ENCODE measurements around the gene ADORA2B. TPM values are rescaled to one million over a fixed set of nuclear protein-coding genes. Genes with fewer than 3 reads are reported as not detected.

The ADORA2B gene
- total and polyA plus RNA-seq, 2 experiments from 2014 or later: 10.3 to 13.7 TPM

- no peak overlapping the region for H2AFZ ChIP-seq
- peaks cover 7% of the 10 kb centered on the region; the same call in 1 of the 2 replicates for H3K4me1 ChIP-seq (ENCODE audit: insufficient read depth)
- no peak for TF ChIP-seq EZH2phosphoT487 (IDR thresholded peaks at IDR 0.05; ENCODE audit: insufficient read depth, low read depth)
- TF ChIP-seq EZH2 (IDR thresholded peaks at IDR 0.05; ENCODE audit: insufficient read depth, poor library complexity, severe bottlenecking): no peak
- H3K4me3 ChIP-seq: no peak overlapping the region
- no peaks in the 10 kb centered on the region for H3K9me2 ChIP-seq (ENCODE audit: insufficient read depth)
- in situ Hi-C loops (cut with MboI): no loop called here
- no peak overlapping the region for H3K27ac ChIP-seq
- H3K36me3 ChIP-seq (ENCODE audit: low read depth): no peaks in the 10 kb centered on the region
- H3K9ac ChIP-seq: no peak overlapping the region
- no peak for DNase-seq
- H3K4me2 ChIP-seq (ENCODE audit: unreplicated experiment): no peak overlapping the region
- H3K27me3 ChIP-seq (replicated peaks; ENCODE audit: insufficient read depth): no peaks in the 10 kb centered on the region
- no peaks in the 10 kb centered on the region for H4K20me1 ChIP-seq (ENCODE audit: insufficient read depth)
- no peaks in the 10 kb centered on the region for H3F3A ChIP-seq (ENCODE audit: insufficient read depth)
- H3K79me2 ChIP-seq (ENCODE audit: insufficient read depth): 0 out of 2 replicates have a peak, but pooled peaks cover 20% of the 10 kb centered on the region
- no peaks in the 10 kb centered on the region for H3K9me3 ChIP-seq (ENCODE audit: low read depth)
- 87 to 91% methylated on average over 6 of the region's 6 CpGs for WGBS, 2 experiments (ENCODE audit: low coverage in 1 of 2, low lambda C conversion rate in 2 of 2, missing lambda C conversion rate in 2 of 2)
These were observed 20.6 kb downstream of the ADORA2B start for GRCh38 chr17:15965528-15965927.

GRCh38 chr17:15966183-15966878 is 21.4 kb downstream of the ADORA2B start:
- H3K9ac ChIP-seq: no peak overlapping the region
- in situ Hi-C loops (cut with MboI): no loop called here
- H3K4me3 ChIP-seq: no peak overlapping the region

GRCh38 chr17:15966879-15967248 is 21.9 kb downstream of the ADORA2B start:
- Histone ChIP-seq H3K79me2 (ENCODE audit: insufficient read depth) (0 out of 2 replicates have a peak, but pooled peaks cover 21% of the 10 kb centered on the region), H3K4me2 (ENCODE audit: unreplicated experiment) (no peak overlapping the region), H3K9ac (no peak overlapping the region), H3K9me2 (ENCODE audit: insufficient read depth) (no peaks in the 10 kb centered on the region), H3K36me3 (ENCODE audit: low read depth) (no peaks in the 10 kb centered on the region), H3K4me3 (no peak overlapping the region), H2AFZ (no peak overlapping the region), H3K27ac (no peak overlapping the region), H4K20me1 (ENCODE audit: insufficient read depth) (no peaks in the 10 kb centered on the region; the same call in 1 of the 2 replicates), H3K4me1 (ENCODE audit: insufficient read depth) (peaks cover 7% of the 10 kb centered on the region; the same call in 1 of the 2 replicates), H3K27me3 (replicated peaks; ENCODE audit: insufficient read depth) (no peaks in the 10 kb centered on the region), H3K9me3 (ENCODE audit: low read depth) (no peaks in the 10 kb centered on the region), H3F3A (ENCODE audit: insufficient read depth) (no peaks in the 10 kb centered on the region)
- WGBS, 2 experiments (ENCODE audit: low coverage in 1 of 2, low lambda C conversion rate in 2 of 2, missing lambda C conversion rate in 2 of 2): 86 to 92% methylated on average over 9 to 11 of the region's 11 CpGs
- TF ChIP-seq EZH2phosphoT487 (IDR thresholded peaks at IDR 0.05; ENCODE audit: insufficient read depth, low read depth): no peak
- no peak for TF ChIP-seq EZH2 (IDR thresholded peaks at IDR 0.05; ENCODE audit: insufficient read depth, poor library complexity, severe bottlenecking)
- in situ Hi-C loops (cut with MboI): no loop called here
- DNase-seq: no peak

More at GRCh38 chr17:15966183-15966878, 21.4 kb downstream of the ADORA2B start:
- DNase-seq: no peak
- Histone ChIP-seq H3F3A (ENCODE audit: insufficient read depth) (no peaks in the 10 kb centered on the region), H3K79me2 (ENCODE audit: insufficient read depth) (0 out of 2 replicates have a peak, but pooled peaks cover 20% of the 10 kb centered on the region), H3K27ac (no peak overlapping the region), H3K4me1 (ENCODE audit: insufficient read depth) (peaks cover 7% of the 10 kb centered on the region; the same call in 1 of the 2 replicates), H3K36me3 (ENCODE audit: low read depth) (no peaks in the 10 kb centered on the region), H2AFZ (no peak overlapping the region), H3K27me3 (replicated peaks; ENCODE audit: insufficient read depth) (no peaks in the 10 kb centered on the region), H3K9me3 (ENCODE audit: low read depth) (no peaks in the 10 kb centered on the region), H4K20me1 (ENCODE audit: insufficient read depth) (no peaks in the 10 kb centered on the region; the same call in 1 of the 2 replicates), H3K4me2 (ENCODE audit: unreplicated experiment) (no peak overlapping the region), H3K9me2 (ENCODE audit: insufficient read depth) (no peaks in the 10 kb centered on the region)
- TF ChIP-seq EZH2phosphoT487 (IDR thresholded peaks at IDR 0.05; ENCODE audit: insufficient read depth, low read depth) (no peak), EZH2 (IDR thresholded peaks at IDR 0.05; ENCODE audit: insufficient read depth, poor library complexity, severe bottlenecking) (no peak)
- 88 to 89% methylated on average over 13 of the region's 13 CpGs for WGBS, 2 experiments (ENCODE audit: low coverage in 1 of 2, low lambda C conversion rate in 2 of 2, missing lambda C conversion rate in 2 of 2)

- no peaks in the 10 kb centered on the region for H3K9me2 ChIP-seq (ENCODE audit: insufficient read depth)
- peaks cover 7% of the 10 kb centered on the region; the same call in 1 of the 2 replicates for H3K4me1 ChIP-seq (ENCODE audit: insufficient read depth)
- no peak for DNase-seq
- WGBS, 2 experiments (ENCODE audit: low coverage in 1 of 2, low lambda C conversion rate in 2 of 2, missing lambda C conversion rate in 2 of 2): 86 to 87% methylated on average over 11 of the region's 11 CpGs
- H3K4me3 ChIP-seq: no peak overlapping the region
- no peak overlapping the region for H3K4me2 ChIP-seq (ENCODE audit: unreplicated experiment)
- in situ Hi-C loops (cut with MboI): no loop called here
- H3F3A ChIP-seq (ENCODE audit: insufficient read depth): no peaks in the 10 kb centered on the region
- H3K79me2 ChIP-seq (ENCODE audit: insufficient read depth): 0 out of 2 replicates have a peak, but pooled peaks cover 24% of the 10 kb centered on the region
- TF ChIP-seq EZH2 (IDR thresholded peaks at IDR 0.05; ENCODE audit: insufficient read depth, poor library complexity, severe bottlenecking) (no peak), EZH2phosphoT487 (IDR thresholded peaks at IDR 0.05; ENCODE audit: insufficient read depth, low read depth) (no peak)
- H3K9me3 ChIP-seq (ENCODE audit: low read depth): no peaks in the 10 kb centered on the region
- H4K20me1 ChIP-seq (ENCODE audit: insufficient read depth): no peaks in the 10 kb centered on the region; the same call in 1 of the 2 replicates
- no peaks in the 10 kb centered on the region for H3K36me3 ChIP-seq (ENCODE audit: low read depth)
- no peak overlapping the region for H2AFZ ChIP-seq
- no peaks in the 10 kb centered on the region for H3K27me3 ChIP-seq (replicated peaks; ENCODE audit: insufficient read depth)
- no peak overlapping the region for H3K9ac ChIP-seq
- no peak overlapping the region for H3K27ac ChIP-seq
These were observed 22.9 kb downstream of the ADORA2B start for GRCh38 chr17:15967706-15968399.

Data from GM23248 (cell line).